Activated gamma-delta T cell treated with Interleukin-2 at 50 U/mL for 16 hours (primary cell): Measurements from ENCODE around the gene GAS2L2.

ENCODE experiments used
- DNase-seq: peaks from one replicate; pipeline ENCODE4 v3.0.0-alpha.2; 2020

The GAS2L2 gene

DNA sequence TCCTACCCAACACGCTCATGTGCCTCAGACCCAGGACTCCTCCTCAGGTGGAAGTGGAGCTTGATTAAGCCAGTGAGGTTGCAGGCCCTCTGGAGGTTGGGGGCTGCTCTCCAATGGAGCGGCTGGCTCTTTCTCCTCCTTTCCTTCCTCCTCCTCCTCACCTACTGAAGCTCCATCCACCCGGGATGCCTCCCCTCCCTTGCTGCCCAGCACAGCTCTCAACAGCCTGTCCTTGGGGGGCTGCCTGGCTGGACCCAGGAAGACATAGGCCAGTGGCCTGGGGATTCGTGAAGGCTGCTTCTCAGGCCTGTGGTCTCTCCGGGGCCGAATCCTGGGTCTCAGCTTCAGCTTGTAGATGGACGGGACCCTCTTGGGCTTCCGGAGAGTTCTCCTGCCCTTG lies 8.2 kb downstream of the GAS2L2 start:
- no peak for DNase-seq

DNA sequence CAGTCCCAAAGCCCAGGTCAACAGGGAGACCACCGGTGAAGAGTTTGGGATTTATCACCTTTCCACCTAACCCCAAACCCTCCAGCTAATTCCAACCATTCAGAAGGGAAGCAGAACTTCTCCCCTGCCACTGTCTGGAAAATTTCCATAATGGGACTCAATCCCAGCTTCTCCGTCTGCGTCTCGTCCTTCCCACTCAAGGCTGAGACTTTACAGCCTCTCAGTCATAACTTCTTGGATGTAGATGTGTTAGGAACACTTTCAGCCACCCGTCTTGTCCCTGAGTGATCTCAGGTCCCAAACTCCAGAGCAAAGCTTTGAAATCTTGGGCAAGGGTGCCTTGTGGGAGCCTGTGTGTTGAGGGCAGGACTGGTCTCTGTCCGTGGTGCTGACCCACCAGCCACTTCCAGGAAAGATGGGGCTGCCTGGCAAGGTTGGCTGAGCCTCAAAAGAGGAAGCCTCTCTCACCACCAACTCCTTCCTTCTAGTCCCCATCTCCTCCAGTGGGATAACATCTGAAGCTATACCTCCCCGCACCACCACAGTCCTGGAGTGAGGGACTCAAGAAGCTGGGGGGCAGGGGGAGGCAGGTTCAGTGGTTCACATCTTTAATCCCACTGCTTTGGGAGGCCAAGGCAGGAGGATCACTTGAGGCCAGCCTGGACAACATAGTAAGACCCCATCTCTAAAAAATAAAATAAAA lies 9.3 kb downstream of the GAS2L2 start:
- no peak for DNase-seq

- DNase-seq: no peak
Measured at GRCh38 chr17:35742896-35743477, 10.1 kb downstream of the GAS2L2 start.

- DNase-seq: no peak
Measured at GRCh38 chr17:35742496-35742895, 10.5 kb downstream of the GAS2L2 start.

DNA sequence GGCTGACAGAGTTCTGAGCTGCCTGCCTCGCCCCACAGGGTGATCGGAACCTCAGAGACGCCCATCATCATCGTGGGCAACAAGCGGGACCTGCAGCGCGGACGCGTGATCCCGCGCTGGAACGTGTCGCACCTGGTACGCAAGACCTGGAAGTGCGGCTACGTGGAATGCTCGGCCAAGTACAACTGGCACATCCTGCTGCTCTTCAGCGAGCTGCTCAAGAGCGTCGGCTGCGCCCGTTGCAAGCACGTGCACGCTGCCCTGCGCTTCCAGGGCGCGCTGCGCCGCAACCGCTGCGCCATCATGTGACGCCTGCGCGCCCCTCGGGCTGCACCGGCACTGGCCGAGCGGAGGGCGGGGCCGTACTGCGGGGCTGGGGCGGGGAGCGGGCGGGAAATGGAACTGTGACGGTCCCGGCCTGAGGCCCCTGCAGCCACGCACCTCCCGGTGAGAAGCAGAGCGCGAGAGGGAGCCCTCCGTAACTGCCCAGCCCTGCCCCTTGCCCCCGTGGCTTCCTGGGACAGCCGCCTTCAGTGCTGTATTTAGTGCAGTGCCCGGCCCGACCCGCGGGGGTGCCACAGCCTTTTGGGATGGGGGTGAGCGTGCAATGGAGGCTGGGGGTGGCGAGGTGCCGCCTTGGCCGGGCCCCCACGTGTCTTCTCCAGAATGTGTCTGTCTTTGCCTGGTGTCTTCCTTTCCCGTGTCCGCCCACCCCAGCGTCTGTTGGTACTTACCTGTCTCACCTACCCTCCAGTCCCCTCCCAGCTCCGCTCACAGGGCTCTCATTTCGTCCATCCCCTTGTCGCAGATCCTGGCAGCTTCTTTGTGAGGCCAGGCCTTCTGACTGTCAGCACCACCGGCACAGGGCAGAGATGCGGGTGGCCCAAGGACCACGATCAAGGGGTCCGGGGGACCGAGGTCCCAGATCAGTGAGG lies 11.8 kb downstream of the GAS2L2 start:
- DNase-seq: no peak

DNA sequence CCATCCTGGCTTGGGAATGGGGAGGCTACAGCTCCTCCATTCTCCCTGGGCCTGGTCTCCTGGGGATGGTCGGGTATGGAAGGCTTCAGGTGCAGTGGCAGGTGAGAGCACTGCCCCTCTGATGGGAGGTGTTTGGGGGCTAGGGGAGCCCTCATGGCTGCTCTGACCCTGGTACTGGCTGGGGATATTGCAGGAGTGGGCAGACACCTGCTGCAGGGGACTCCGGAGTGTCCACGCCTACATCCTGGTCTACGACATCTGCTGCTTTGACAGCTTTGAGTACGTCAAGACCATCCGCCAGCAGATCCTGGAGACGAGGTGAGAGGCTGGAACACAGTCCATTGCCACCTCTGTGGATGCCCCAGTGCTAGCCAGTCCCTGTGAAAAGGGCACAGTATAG lies 12.8 kb downstream of the GAS2L2 start:
- DNase-seq: no peak

- no peak for DNase-seq
Measured at GRCh38 chr17:35738519-35739133, 14.4 kb downstream of the GAS2L2 start.

- DNase-seq: no peak
Measured at GRCh38 chr17:35736236-35736635, 16.8 kb downstream of the GAS2L2 start.

DNA sequence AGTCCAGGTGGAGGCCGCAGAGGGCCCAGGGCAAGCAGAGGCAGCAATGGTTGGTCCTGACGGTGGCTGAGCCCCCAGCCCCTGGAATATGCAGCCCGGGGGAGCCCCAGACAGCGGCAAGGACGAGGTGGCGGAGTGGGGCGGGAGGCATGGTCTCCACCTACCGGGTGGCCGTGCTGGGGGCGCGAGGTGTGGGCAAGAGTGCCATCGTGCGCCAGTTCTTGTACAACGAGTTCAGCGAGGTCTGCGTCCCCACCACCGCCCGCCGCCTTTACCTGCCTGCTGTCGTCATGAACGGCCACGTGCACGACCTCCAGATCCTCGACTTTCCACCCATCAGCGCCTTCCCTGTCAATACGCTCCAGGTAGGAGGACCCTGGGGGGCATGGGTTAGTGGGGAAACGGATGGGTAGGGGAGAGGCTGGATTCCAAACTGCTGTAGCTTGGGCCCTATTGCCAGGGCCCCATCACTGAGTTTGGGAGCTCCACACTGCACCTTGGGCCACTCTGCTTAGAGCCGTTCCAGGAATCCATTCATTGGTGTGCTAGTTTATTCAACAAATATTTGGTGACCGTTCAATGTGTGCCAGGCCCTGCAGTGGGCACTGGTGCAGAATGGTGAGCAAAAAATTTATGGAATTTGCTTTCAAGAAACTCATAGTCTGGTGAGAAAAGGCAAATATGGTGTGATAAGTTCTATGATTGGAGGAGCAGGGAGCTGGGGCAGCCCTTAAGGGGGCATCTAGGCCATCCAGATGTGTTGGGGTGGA lies 17.8 kb downstream of the GAS2L2 start:
- no peak for DNase-seq

- no peak for DNase-seq
Measured at GRCh38 chr17:35734396-35734795, 18.6 kb downstream of the GAS2L2 start.

DNA sequence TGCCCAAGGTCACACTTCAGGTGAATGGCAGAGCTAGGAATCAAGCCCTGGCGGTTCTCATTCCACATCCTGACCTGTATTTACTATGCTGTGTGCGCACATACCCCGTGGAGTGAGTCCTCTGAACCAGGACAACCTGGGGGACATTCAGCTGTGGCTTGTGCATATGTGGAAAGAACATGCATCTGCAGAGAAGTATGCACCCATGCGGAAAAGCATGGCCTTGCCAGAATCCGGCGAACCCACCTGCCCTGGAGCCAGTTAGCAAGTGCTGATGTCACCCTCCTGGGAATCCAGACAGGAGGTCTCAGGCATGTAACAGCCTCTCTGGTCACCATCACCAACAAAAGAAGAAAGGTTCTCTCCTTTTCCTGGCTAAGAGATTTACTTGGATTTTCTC lies 19.7 kb downstream of the GAS2L2 start:
- DNase-seq: no peak

GRCh38 chr17:35732806-35733136 lies 20.3 kb downstream of the GAS2L2 start:
- no peak for DNase-seq

DNA sequence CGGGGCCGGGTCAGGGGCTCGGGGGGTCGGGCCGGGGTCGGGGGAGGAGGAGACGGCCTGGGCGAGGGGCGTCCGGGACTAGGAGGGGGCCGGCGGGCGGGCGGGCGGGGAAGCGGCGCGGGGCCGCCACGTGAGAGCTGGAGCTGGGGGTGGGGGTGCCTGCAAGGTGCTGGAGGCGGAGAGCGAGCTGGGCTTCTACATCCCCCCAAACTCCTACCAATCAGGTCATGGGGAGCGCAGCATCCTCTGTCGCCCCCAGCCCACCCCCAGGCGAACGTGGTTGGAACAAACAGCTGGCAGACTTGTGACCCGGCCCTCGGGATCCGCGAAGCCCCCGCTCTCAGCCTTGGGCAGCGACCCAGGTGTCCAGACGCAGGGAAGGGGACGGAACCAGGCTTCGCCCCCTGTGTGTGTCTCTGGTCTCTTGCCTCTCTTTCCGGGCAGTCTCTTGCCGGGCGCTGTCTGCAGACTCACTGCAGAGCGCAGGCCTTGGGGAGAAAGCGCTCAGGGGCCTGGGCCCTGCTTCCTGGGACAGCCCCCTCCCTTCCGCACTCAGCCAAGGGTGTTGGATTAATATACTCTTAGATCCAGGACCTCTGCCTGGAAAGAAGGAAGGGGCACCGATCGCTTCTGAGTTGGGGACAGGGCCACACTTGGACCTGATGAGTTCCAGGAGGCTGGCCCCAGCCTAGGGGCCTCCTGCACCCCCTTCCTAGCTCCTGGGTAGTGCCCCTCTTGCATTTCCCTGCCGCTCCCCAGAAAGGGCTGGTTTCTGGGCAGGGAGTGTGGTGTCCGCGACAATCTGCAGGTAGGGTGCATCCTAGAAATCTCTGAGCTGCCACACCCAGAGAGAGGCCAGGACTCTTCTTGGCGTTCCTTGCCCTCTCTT lies 20.9 kb downstream of the GAS2L2 start:
- no peak for DNase-seq

DNA sequence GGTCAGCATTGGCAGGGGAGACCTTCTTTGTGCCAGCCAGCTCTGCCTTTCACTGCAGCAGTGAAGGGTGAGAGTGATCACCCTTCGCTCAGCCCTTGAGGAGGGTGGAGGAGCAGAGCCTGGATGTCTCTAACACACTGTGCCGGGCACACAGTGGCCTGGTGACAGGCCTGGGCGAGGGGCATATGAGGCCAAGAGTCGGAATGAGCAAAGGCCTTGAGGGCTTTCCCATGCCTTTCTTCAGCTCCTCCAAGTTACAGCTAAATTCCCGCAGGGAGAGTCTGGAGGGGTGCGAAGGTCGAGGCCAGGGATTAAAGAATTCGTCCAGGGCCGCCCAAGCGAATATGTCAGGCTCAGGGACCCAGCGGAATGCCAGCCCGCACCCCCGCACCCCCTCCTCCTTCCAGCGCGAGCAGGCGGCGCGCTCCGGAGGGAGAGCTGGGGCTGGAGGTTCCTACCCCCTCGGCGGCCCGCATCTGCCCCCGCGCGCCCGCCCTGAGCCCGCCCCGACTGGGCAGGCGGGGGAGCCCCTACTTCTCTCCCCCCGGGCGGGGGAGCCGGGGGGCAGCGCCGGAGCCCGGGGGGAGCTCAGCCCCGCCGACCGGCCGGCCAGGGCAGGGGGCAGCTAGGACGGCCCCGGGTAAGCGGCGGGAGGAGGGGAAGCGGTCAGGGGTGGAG lies 21.7 kb downstream of the GAS2L2 start, which contains the start of gene RASL10B:
Gene RASL10B (plus strand): TSS at position 401 of the 678 bp plus-strand sequence. CDS start 3,546 bp downstream, outside the sequence.
- peak; percentile 34 for DNase-seq

GRCh38 chr17:35730400-35731005 lies 22.5 kb downstream of the GAS2L2 start:
- no peak for DNase-seq

DNA sequence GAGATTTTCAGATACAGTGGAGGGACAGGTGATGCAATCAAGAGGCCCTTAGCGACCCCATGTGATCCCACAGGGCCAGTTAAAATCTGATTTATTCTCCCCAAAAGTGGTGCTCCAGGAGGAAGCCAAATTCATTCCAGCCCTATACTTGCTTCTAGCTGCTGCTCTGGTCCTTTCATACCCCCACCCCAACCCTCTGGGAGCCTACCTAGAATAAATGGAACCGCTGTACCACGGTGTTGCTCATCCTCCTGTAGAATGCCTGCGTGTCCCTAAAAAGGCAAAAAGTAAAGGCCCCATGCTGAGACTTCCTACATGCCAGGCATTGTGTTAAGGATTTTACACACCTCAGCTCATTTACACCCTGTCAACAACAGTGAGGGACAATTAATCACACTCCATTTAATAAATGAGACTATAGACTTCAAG lies 23.6 kb downstream of the GAS2L2 start:
- no peak for DNase-seq

DNA sequence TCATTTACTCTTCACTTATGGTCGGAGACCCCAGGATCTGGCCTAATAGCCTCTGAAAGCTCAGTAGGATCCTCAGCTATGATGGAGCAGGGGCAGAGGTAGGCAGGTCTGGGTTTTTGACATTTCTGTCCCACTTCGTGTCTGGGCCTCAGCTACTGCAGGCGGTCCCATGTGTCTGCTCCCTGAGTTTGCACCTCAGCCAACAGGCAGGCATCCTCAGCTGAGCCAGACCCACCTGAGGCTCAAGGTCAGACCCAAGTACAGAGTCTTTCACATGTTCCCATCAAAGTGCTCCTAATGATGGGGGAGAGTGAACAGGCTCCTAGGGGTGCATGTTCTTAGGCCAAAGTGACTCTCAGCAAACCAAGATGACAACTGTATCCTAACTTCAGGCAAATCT lies 24.5 kb downstream of the GAS2L2 start:
- DNase-seq: no peak

DNA sequence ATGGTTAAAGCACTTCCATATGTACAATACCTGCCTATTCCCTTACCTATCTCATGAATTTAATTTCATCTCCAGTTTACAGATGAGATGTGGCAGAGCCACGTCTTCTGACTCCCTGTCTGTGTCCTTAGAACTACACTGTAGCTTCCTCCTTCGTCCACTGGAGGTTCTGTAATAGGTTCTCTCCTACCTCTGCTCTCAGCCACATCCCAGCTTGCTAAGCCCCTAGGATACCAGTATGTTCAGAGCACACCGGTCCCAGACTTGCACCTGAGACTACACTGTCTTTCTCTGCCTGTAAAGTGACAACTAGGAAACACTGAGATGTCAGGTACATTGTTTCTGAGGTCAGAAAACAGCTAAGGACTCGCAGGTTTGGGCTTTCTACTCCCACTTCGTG lies 25.4 kb downstream of the GAS2L2 start:
- no peak for DNase-seq

DNA sequence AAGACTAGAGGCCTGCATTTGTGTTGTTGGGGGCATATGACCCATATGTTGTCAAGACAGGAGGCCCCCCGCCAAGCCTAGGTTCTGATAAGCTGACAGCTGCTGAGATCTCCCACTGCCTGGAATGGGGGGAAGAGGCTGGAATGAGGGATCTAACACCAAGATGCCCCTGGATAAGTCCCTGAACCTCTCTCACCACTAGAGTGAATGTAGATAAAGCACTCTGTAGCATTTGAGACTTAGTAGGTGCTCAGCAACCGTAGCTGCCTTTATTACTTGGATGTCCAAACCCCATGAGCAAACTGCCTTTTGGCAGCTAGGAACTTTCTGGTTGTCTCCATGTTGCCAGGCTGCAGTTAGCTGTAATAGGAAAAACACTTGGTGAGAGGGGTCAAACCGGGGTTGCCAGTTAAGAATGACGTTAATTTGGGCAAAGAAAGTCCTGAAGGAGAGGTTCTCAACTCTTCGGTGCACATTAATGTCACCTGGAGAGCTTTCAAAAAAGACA lies 26.0 kb downstream of the GAS2L2 start:
- no peak for DNase-seq
